Prostate gland (tissue), 2 donors: ENCODE results near the gene MKNK2. TPM values are rescaled to one million over a fixed set of nuclear protein-coding genes. Genes with fewer than 3 reads are reported as not detected.

ENCODE experiments used
- DNase-seq: peaks from one replicate; pipeline ENCODE4 v3.0.0-alpha.2; 2019; ENCODE audit warnings: low spot score
- H3K27ac ChIP-seq, 2 donors: fragments of 200-600 bp; sonication (generic); 2 replicates each; pipeline ENCODE4 v1.5.1; 2017 to 2019
- H3K27me3 ChIP-seq: fragments of 200-600 bp; sonication (generic); replicated peaks from 2 replicates; pipeline ENCODE4 v1.5.1; 2019; ENCODE audit not compliant: insufficient read depth
- H3K36me3 ChIP-seq, 2 donors: fragments of 200-600 bp; sonication (generic); 1 replicate in 1 of 2; 2 replicates in 1 of 2; pipeline versions ENCODE4 v1.5.1 to v1.8.1; 2017 to 2019
- H3K4me1 ChIP-seq: fragments of 200-600 bp; sonication (generic); replicated peaks from 2 replicates; pipeline ENCODE4 v1.5.1; 2019
- H3K4me3 ChIP-seq, 2 donors: fragments of 200-600 bp; sonication (generic); 2 replicates each; pipeline ENCODE4 v1.5.1; 2017 to 2019
- H3K9me3 ChIP-seq: fragments of 200-600 bp; sonication (generic); 2 replicates; pipeline ENCODE4 v1.5.1; 2017
- CTCF ChIP-seq, 4 experiments: fragments of 200-600 bp in 2 of 4; fragments of 450-650 bp in 2 of 4; sonication (generic) in 2 of 4; IDR thresholded peaks; 1 replicate in 3 of 4; 2 replicates in 1 of 4; pipeline ENCODE4 v1.5.1; 2016 to 2019; ENCODE audit warnings: antibody characterized with exemption in 4 of 4, mild to moderate bottlenecking in 2 of 4, moderate library complexity in 2 of 4
- POLR2A ChIP-seq: fragments of 450-650 bp; IDR thresholded peaks from one replicate; pipeline ENCODE4 v1.6.1; 2016; ENCODE audit warnings: antibody characterized with exemption, mild to moderate bottlenecking
- POLR2AphosphoS5 ChIP-seq: sonication (generic); formaldehyde crosslinking; IDR thresholded peaks from one replicate; pipeline ENCODE4 v1.6.1; 2017; ENCODE audit warnings: antibody characterized with exemption
- WGBS: methylation state at CpG from one replicate; pipeline ENCODE4 v1.1.5; 2018; 5-methylcytosine and 5-hydroxymethylcytosine counted together
- intact Hi-C: fragments of 100-400 bp; cut with DNase I; formaldehyde crosslinking; loops from one replicate; pipeline ENCODE4 v1.14.2; 2022
- total RNA-seq, 2 donors: library from RNA; depleted of rRNA; stranded (reverse); fragments of >200 nt; gene quantifications; one replicate each; pipeline ENCODE4 v1.1.0, GENCODE V29; 2016

The MKNK2 gene
- total RNA-seq, 2 donors from 2014 or later, result 141 to 189 TPM

- peak overlapping the region; percentile 76 to 86 for H3K27ac ChIP-seq
- TF ChIP-seq POLR2AphosphoS5 (no peak), CTCF (IDR thresholded peaks at IDR 0.05) (no peak), POLR2A (no peak)
- H3K4me3 ChIP-seq, result no peak overlapping the region
- no peaks in the 10 kb centered on the region for H3K9me3 ChIP-seq
- no peak for DNase-seq
- H3K4me1 ChIP-seq, result peaks cover 24% of the 10 kb centered on the region
- WGBS, result 53% methylated on average over 13 of the region's 13 CpGs
- intact Hi-C loops, result no loop called here
- no peaks in the 10 kb centered on the region for H3K27me3 ChIP-seq
- H3K36me3 ChIP-seq, result no peaks in the 10 kb centered on the region
Observed at GRCh38 chr19:2064395-2064787, 13.3 kb upstream of the MKNK2 start.

DNA sequence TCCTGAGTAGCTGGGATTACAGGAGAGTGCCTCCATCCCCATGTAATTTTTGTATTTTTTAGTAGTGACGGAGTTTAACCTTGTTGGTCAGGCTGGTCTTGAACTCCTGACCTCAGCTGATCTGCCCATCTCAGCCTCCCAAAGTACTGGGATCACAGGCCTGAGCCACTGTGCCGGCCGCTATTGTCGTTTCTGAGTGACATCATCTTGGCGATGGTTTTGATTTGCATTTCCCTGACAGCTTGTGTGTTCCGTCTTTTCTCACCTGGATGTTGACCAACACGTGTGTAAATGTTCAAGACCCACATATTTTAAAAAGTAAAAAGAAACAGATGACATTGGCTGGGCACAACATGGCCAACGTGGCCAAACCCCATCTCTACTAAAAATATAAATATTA, 12.8 kb upstream of the MKNK2 start:
- WGBS, result 81% methylated on average over 8 of the region's 8 CpGs
- no peak for DNase-seq
- intact Hi-C loops, result no loop called here
- Histone ChIP-seq H3K4me1 (peaks cover 27% of the 10 kb centered on the region), H3K4me3 (no peak overlapping the region), H3K27me3 (no peaks in the 10 kb centered on the region), H3K9me3 (no peaks in the 10 kb centered on the region), H3K27ac (peak overlapping the region; percentile 76 to 86), H3K36me3 (no peaks in the 10 kb centered on the region)
- TF ChIP-seq POLR2A (no peak), POLR2AphosphoS5 (no peak), CTCF (IDR thresholded peaks at IDR 0.05) (no peak)

- Histone ChIP-seq H3K27ac (peak overlapping the region in 1 of 2 donors; percentile 100), H3K27me3 (no peaks in the 10 kb centered on the region), H3K4me1 (peaks cover 32% of the 10 kb centered on the region), H3K9me3 (no peaks in the 10 kb centered on the region), H3K36me3 (no peaks in the 10 kb centered on the region), H3K4me3 (no peak overlapping the region)
- WGBS, result 89% methylated on average over 9 of the region's 9 CpGs
- intact Hi-C loops, result no loop called here
- TF ChIP-seq CTCF (IDR thresholded peaks at IDR 0.05) (no peak), POLR2A (no peak), POLR2AphosphoS5 (no peak)
- no peak for DNase-seq
Observed at GRCh38 chr19:2062770-2063169, 11.7 kb upstream of the MKNK2 start.

DNA sequence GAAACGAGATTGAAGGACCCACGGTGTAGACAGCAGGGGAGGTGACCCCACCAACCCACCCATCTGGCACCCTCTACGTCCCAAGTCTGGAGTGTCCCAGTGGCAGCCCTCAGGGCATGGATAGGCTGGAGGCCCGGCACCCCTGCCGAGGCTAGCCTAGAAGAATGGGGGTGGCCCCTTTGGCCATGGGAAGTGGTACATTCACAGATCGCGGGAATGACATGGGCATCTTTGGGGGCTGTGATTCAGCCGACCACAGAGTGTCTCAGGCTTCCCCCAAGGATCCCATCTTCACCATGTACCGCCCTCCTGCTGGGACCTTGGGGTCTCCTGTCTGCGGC, 11.3 kb upstream of the MKNK2 start:
- no peaks in the 10 kb centered on the region for H3K9me3 ChIP-seq
- H3K27ac ChIP-seq, result peak overlapping the region; percentile 99 to 100
- H3K4me1 ChIP-seq, result peaks cover 32% of the 10 kb centered on the region
- no peak for DNase-seq
- no peaks in the 10 kb centered on the region for H3K36me3 ChIP-seq
- 62% methylated on average over 10 of the region's 10 CpGs for WGBS
- H3K4me3 ChIP-seq, result peak overlapping the region in 1 of 2 donors; percentile 75
- intact Hi-C loops, result no loop called here
- H3K27me3 ChIP-seq, result no peaks in the 10 kb centered on the region
- no peak for TF ChIP-seq POLR2AphosphoS5
- TF ChIP-seq POLR2A, result no peak
- no peak for TF ChIP-seq CTCF (IDR thresholded peaks at IDR 0.05)

- H3K4me3 ChIP-seq, result peak overlapping the region; percentile 65 to 75
- no peaks in the 10 kb centered on the region for H3K27me3 ChIP-seq
- DNase-seq, result peak; percentile 99
- peaks cover 32% of the 10 kb centered on the region for H3K4me1 ChIP-seq
- 3% methylated on average over 49 of the region's 50 CpGs for WGBS
- no peaks in the 10 kb centered on the region for H3K36me3 ChIP-seq
- H3K27ac ChIP-seq, result peak overlapping the region; percentile 99 to 100
- no peaks in the 10 kb centered on the region for H3K9me3 ChIP-seq
- no peak for TF ChIP-seq CTCF (IDR thresholded peaks at IDR 0.05)
- peak; percentile 98 for TF ChIP-seq POLR2AphosphoS5
- peak; percentile 67 for TF ChIP-seq POLR2A
- intact Hi-C loops, result no loop called here
Observed at GRCh38 chr19:2061495-2062388, 10.7 kb upstream of the MKNK2 start.
